GM23248 (cell line): ENCODE measurements around the gene SCYGR8. TPM values are rescaled to one million over a fixed set of nuclear protein-coding genes. Genes with fewer than 3 reads are reported as not detected.

Source experiments
- DNase-seq: peaks from one replicate; pipeline ENCODE4 v3.0.0-alpha.2; 2015
- H2AFZ ChIP-seq: fragments of 200-600 bp; sonication (generic); 2 replicates; pipeline ENCODE4 v1.6.1; 2016; ENCODE audit warnings: antibody characterized with exemption
- H3F3A ChIP-seq: fragments of 200-600 bp; sonication (generic); 2 replicates; pipeline ENCODE4 v1.6.1; 2016; ENCODE audit warnings: mild to moderate bottlenecking, antibody characterized with exemption, mixed run types; ENCODE audit not compliant: insufficient read depth
- H3K27ac ChIP-seq: fragments of 200-600 bp; sonication (generic); 2 replicates; pipeline ENCODE4 v1.5.1; 2016; ENCODE audit warnings: mild to moderate bottlenecking
- H3K27me3 ChIP-seq: fragments of 200-600 bp; sonication (generic); replicated peaks from 2 replicates; pipeline ENCODE4 v1.6.1; 2016; ENCODE audit warnings: mild to moderate bottlenecking; ENCODE audit not compliant: insufficient read depth
- H3K36me3 ChIP-seq: fragments of 200-600 bp; sonication (generic); 2 replicates; pipeline ENCODE4 v1.6.1; 2016; ENCODE audit warnings: low read depth, mild to moderate bottlenecking
- H3K4me1 ChIP-seq: fragments of 200-600 bp; sonication (generic); 2 replicates; pipeline ENCODE4 v1.6.1; 2016; ENCODE audit warnings: mild to moderate bottlenecking; ENCODE audit not compliant: insufficient read depth
- H3K4me2 ChIP-seq: fragments of 200-600 bp; sonication (generic); one replicate; pipeline ENCODE4 v1.6.1; 2016; ENCODE audit warnings: mild to moderate bottlenecking; ENCODE audit not compliant: unreplicated experiment
- H3K4me3 ChIP-seq: fragments of 200-600 bp; sonication (generic); 2 replicates; pipeline ENCODE4 v1.5.1; 2016; ENCODE audit warnings: mild to moderate bottlenecking
- H3K79me2 ChIP-seq: fragments of 200-600 bp; sonication (generic); 2 replicates; pipeline ENCODE4 v1.6.1; 2016; ENCODE audit warnings: mild to moderate bottlenecking; ENCODE audit not compliant: insufficient read depth
- H3K9ac ChIP-seq: fragments of 200-600 bp; sonication (generic); 2 replicates; pipeline ENCODE4 v1.6.1; 2016; ENCODE audit warnings: mild to moderate bottlenecking
- H3K9me2 ChIP-seq: fragments of 200-600 bp; sonication (generic); 2 replicates; pipeline ENCODE4 v1.6.1; 2016; ENCODE audit warnings: mixed run types, mild to moderate bottlenecking, moderate library complexity; ENCODE audit not compliant: insufficient read depth
- H3K9me3 ChIP-seq: fragments of 200-600 bp; sonication (generic); one replicate; pipeline ENCODE4 v1.6.1; 2017; ENCODE audit warnings: low read depth
- H4K20me1 ChIP-seq: fragments of 200-600 bp; sonication (generic); 2 replicates; pipeline ENCODE4 v1.6.0; 2016; ENCODE audit not compliant: insufficient read depth
- EZH2 ChIP-seq: fragments of 200-600 bp; sonication (generic); IDR thresholded peaks from 2 replicates; pipeline ENCODE4 v1.6.1; 2018; ENCODE audit warnings: antibody characterized with exemption, mild to moderate bottlenecking; ENCODE audit not compliant: insufficient read depth, poor library complexity, severe bottlenecking
- EZH2phosphoT487 ChIP-seq: fragments of 200-600 bp; sonication (generic); IDR thresholded peaks from 2 replicates; pipeline ENCODE4 v1.6.1; 2018; ENCODE audit warnings: antibody characterized with exemption, moderate library complexity, mild to moderate bottlenecking, low read depth; ENCODE audit not compliant: insufficient read depth
- WGBS, 2 experiments: methylation state at CpG; one replicate each; pipeline ENCODE4 v1.1.6; 2015 to 2017; ENCODE audit warnings: low lambda C conversion rate in 2 of 2, low coverage in 1 of 2; ENCODE audit errors: missing lambda C conversion rate in 2 of 2; 5-methylcytosine and 5-hydroxymethylcytosine counted together
- in situ Hi-C: fragments of 300-500 bp; cut with MboI; formaldehyde crosslinking; loops from 2 replicates; pipeline ENCODE4 v1.15.0; 2020
- polyA plus RNA-seq: library from polyadenylated mRNA; unstranded; fragments of >200 nt; fragmentation: Nextera tagmentation; extraction: Ambion mirVana; gene quantifications from 2 replicates; pipeline ENCODE4 v1.2.1, GENCODE V29; 2016
- total RNA-seq: library from RNA; depleted of rRNA; stranded (reverse); fragments of >200 nt; shearing (Covaris generic); gene quantifications from 2 replicates; pipeline ENCODE4 v1.2.3, GENCODE V29; 2014; rRNA removed

SCYGR8 gene
- total RNA-seq: not detected in 2 replicates
- polyA plus RNA-seq: not detected in 2 replicates

- Histone ChIP-seq H3K36me3 (no peaks in the 10 kb centered on the region), H3K79me2 (no peaks in the 10 kb centered on the region), H3K4me3 (no peak within 1 kb of the TSS), H4K20me1 (no peaks in the 10 kb centered on the region), H3K4me1 (no peaks in the 10 kb centered on the region), H3K4me2 (no peak within 1 kb of the TSS), H3K9me2 (no peaks in the 10 kb centered on the region), H3K27me3 (no peaks in the 10 kb centered on the region), H3K9me3 (no peaks in the 10 kb centered on the region), H3K9ac (no peak within 1 kb of the TSS), H3F3A (no peaks in the 10 kb centered on the region), H3K27ac (no peak within 1 kb of the TSS), H2AFZ (no peak within 1 kb of the TSS)
- in situ Hi-C loops: no loop called here
- WGBS, 2 experiments: 33 to 39% methylated on average over 4 of the region's 9 CpGs
- no peak for DNase-seq
- no peak for TF ChIP-seq EZH2phosphoT487
- TF ChIP-seq EZH2: no peak
These were observed at the start of gene SCYGR8 for GRCh38 chr2:227745594-227745993. Gene SCYGR8, plus strand, starts transcription at chr2:227745894. Its CDS starts 0 bp downstream, at chr2:227745894.

- Histone ChIP-seq H3K79me2 (no peaks in the 10 kb centered on the region), H3K27ac (no peak overlapping the region), H3K27me3 (no peaks in the 10 kb centered on the region), H3F3A (no peaks in the 10 kb centered on the region), H3K36me3 (no peaks in the 10 kb centered on the region), H3K4me1 (no peaks in the 10 kb centered on the region), H3K9me2 (no peaks in the 10 kb centered on the region), H3K9ac (no peak overlapping the region), H3K4me3 (no peak overlapping the region), H3K9me3 (no peaks in the 10 kb centered on the region), H2AFZ (no peak overlapping the region), H4K20me1 (no peaks in the 10 kb centered on the region), H3K4me2 (no peak overlapping the region)
- in situ Hi-C loops: no loop called here
- 27 to 41% methylated on average over 2 of the region's 2 CpGs for WGBS, 2 experiments
- TF ChIP-seq EZH2 (no peak), EZH2phosphoT487 (no peak)
- DNase-seq: peak; percentile 8
These were observed 48.6 kb upstream of the SCYGR8 start for GRCh38 chr2:227696990-227697679.

GRCh38 chr2:227701556-227701955 is 44.1 kb upstream of the SCYGR8 start:
- H3F3A ChIP-seq: peaks cover 6% of the 10 kb centered on the region
- no peaks in the 10 kb centered on the region for H3K36me3 ChIP-seq
- no peak for DNase-seq
- no peaks in the 10 kb centered on the region for H3K9me2 ChIP-seq
- H3K27me3 ChIP-seq: no peaks in the 10 kb centered on the region
- no peaks in the 10 kb centered on the region for H3K79me2 ChIP-seq
- no peaks in the 10 kb centered on the region for H4K20me1 ChIP-seq
- peaks cover 11% of the 10 kb centered on the region for H3K4me1 ChIP-seq
- no peak overlapping the region for H2AFZ ChIP-seq
- no peak overlapping the region for H3K4me3 ChIP-seq
- no peaks in the 10 kb centered on the region for H3K9me3 ChIP-seq
- in situ Hi-C loops: no loop called here
- H3K27ac ChIP-seq: no peak overlapping the region
- TF ChIP-seq EZH2phosphoT487 (no peak), EZH2 (no peak)
- H3K9ac ChIP-seq: no peak overlapping the region
- WGBS, 2 experiments: 76 to 81% methylated on average over 3 of the region's 3 CpGs
- no peak overlapping the region for H3K4me2 ChIP-seq

GRCh38 chr2:227703280-227703732 is 42.4 kb upstream of the SCYGR8 start:
- no peak overlapping the region for H3K9ac ChIP-seq
- no peaks in the 10 kb centered on the region for H3K27me3 ChIP-seq
- no peaks in the 10 kb centered on the region for H3K79me2 ChIP-seq
- no peaks in the 10 kb centered on the region for H4K20me1 ChIP-seq
- 0 out of 2 replicates have a peak overlapping the region, but pooled peaks have one; percentile 19 for H3K27ac ChIP-seq
- peaks cover 11% of the 10 kb centered on the region for H3K4me1 ChIP-seq
- H3K9me2 ChIP-seq: no peaks in the 10 kb centered on the region
- H3K4me3 ChIP-seq: 0 out of 2 replicates have a peak overlapping the region, but pooled peaks have one; percentile 40
- H3K4me2 ChIP-seq: peak overlapping the region; percentile 68
- 13 to 14% methylated on average over 4 of the region's 4 CpGs for WGBS, 2 experiments
- H3F3A ChIP-seq: peaks cover 6% of the 10 kb centered on the region
- TF ChIP-seq EZH2phosphoT487 (no peak), EZH2 (no peak)
- H2AFZ ChIP-seq: no peak overlapping the region; the same call in 1 of the 2 replicates
- peak; percentile 73 for DNase-seq
- H3K36me3 ChIP-seq: no peaks in the 10 kb centered on the region
- H3K9me3 ChIP-seq: no peaks in the 10 kb centered on the region
- in situ Hi-C loops: no loop called here
